Stimulated activated CD8-positive, alpha-beta memory T cell treated with anti-CD3 and anti-CD28 coated beads, Interleukin-4, amount 100 ng/mL, for 48 hours (primary cell): ENCODE data around the gene KRTAP10-5.
A peak's percentile ranks its signal among the peaks of the same experiment; 100 is the strongest.
"Not testable (repeated sequence)": the region's sequence is repeated elsewhere in the genome, so short reads cannot be mapped to it uniquely, and the experiment has no call there.

Source experiments
- DNase-seq: peaks from one replicate; pipeline ENCODE4 v3.0.0-alpha.2; 2020

The KRTAP10-5 gene

GRCh38 chr21:44580231-44580821 lies at the start of gene KRTAP10-5:
TSS of gene KRTAP10-5 (minus strand) at chr21:44580604. CDS start at chr21:44580578, 26 bp downstream.
- DNase-seq: peak; percentile 14

- DNase-seq: no peak
Observed at GRCh38 chr21:44628707-44629391, 48.4 kb upstream of the KRTAP10-5 start.

GRCh38 chr21:44627831-44628233 lies 47.4 kb upstream of the KRTAP10-5 start:
- not testable (repeated sequence) for DNase-seq

- DNase-seq: not testable (repeated sequence)
Observed at GRCh38 chr21:44627181-44627822, 46.9 kb upstream of the KRTAP10-5 start.

- DNase-seq: no peak
Observed at GRCh38 chr21:44626673-44627143, 46.3 kb upstream of the KRTAP10-5 start, which contains the start of gene KRTAP10-9. TSS of gene KRTAP10-9 (plus strand) at chr21:44627093. CDS start at chr21:44627172, 79 bp downstream.

GRCh38 chr21:44626262-44626661 lies 45.9 kb upstream of the KRTAP10-5 start:
- no peak for DNase-seq

GRCh38 chr21:44625756-44626155 lies 45.4 kb upstream of the KRTAP10-5 start:
- no peak for DNase-seq

GRCh38 chr21:44623575-44623974 lies 43.2 kb upstream of the KRTAP10-5 start:
- DNase-seq: no peak

- no peak for DNase-seq
Observed at GRCh38 chr21:44619886-44620285, 39.5 kb upstream of the KRTAP10-5 start.

- peak; percentile 54 for DNase-seq
Observed at GRCh38 chr21:44618909-44619308, 38.5 kb upstream of the KRTAP10-5 start.

GRCh38 chr21:44618504-44618903 lies 38.1 kb upstream of the KRTAP10-5 start:
- no peak for DNase-seq

- no peak for DNase-seq
Observed at GRCh38 chr21:44617071-44617501, 36.7 kb upstream of the KRTAP10-5 start.

GRCh38 chr21:44616591-44616926 lies 36.2 kb upstream of the KRTAP10-5 start:
- DNase-seq: no peak

- no peak for DNase-seq
Observed at GRCh38 chr21:44615911-44616590, 35.6 kb upstream of the KRTAP10-5 start.

- no peak for DNase-seq
Observed at GRCh38 chr21:44615466-44615865, 35.1 kb upstream of the KRTAP10-5 start.

- no peak for DNase-seq
Observed at GRCh38 chr21:44614961-44615391, 34.6 kb upstream of the KRTAP10-5 start.

GRCh38 chr21:44614161-44614631 lies 33.8 kb upstream of the KRTAP10-5 start:
- DNase-seq: no peak

GRCh38 chr21:44613386-44614155 lies 33.2 kb upstream of the KRTAP10-5 start:
- DNase-seq: no peak

- no peak for DNase-seq
Observed at GRCh38 chr21:44612669-44613229, 32.3 kb upstream of the KRTAP10-5 start.

GRCh38 chr21:44612029-44612486 lies 31.7 kb upstream of the KRTAP10-5 start, which contains the start of gene KRTAP10-8:
TSS of gene KRTAP10-8 (plus strand) at chr21:44612079. CDS start at chr21:44612101, 22 bp downstream.
- DNase-seq: no peak

- DNase-seq: no peak
Observed at GRCh38 chr21:44611551-44611950, 31.1 kb upstream of the KRTAP10-5 start.
